RWPE2 (cell line): ENCODE data around the gene RAD51C.

Experiments
- ATAC-seq: fragments of 200-7000 bp; cut with Tn5 transposase; 3 replicates; pipeline ENCODE4 v1.9.1; 2021; ENCODE audit warnings: low read depth
- DNase-seq: peaks from one replicate; pipeline ENCODE4 v3.0.0-alpha.2; 2020; ENCODE audit warnings: low spot score
- H3K27ac ChIP-seq: fragments of 450-650 bp; 2 replicates; pipeline ENCODE4 v1.5.1; 2017; ENCODE audit warnings: mild to moderate bottlenecking; ENCODE audit not compliant: poor library complexity, severe bottlenecking
- H3K27me3 ChIP-seq: fragments of 250-450 bp; sonication (Bioruptor Pico); 2 replicates; pipeline ENCODE4 v1.5.1; 2021; ENCODE audit warnings: mild to moderate bottlenecking, moderate library complexity; ENCODE audit not compliant: insufficient read depth, poor library complexity, severe bottlenecking
- H3K36me3 ChIP-seq: fragments of 250-450 bp; sonication (Bioruptor Pico); 2 replicates; pipeline ENCODE4 v1.5.1; 2020; ENCODE audit warnings: low read depth, mild to moderate bottlenecking, moderate library complexity
- H3K4me1 ChIP-seq: fragments of 250-450 bp; sonication (Bioruptor Pico); 2 replicates; pipeline ENCODE4 v1.5.1; 2021; ENCODE audit warnings: mild to moderate bottlenecking, moderate library complexity; ENCODE audit not compliant: insufficient read depth, poor library complexity, severe bottlenecking
- H3K4me3 ChIP-seq: fragments of 250-450 bp; sonication (Bioruptor Pico); 2 replicates; pipeline ENCODE4 v1.5.1; 2021; ENCODE audit warnings: mild to moderate bottlenecking, moderate library complexity; ENCODE audit not compliant: severe bottlenecking
- H3K9me3 ChIP-seq: fragments of 250-450 bp; sonication (Bioruptor Pico); 2 replicates; pipeline ENCODE4 v1.5.1; 2021; ENCODE audit warnings: mild to moderate bottlenecking, moderate library complexity; ENCODE audit not compliant: severe bottlenecking
- TF ChIP-seq, protein P1 (sequence below): fragments of 450-650 bp; IDR thresholded peaks from one replicate; pipeline ENCODE4 v1.5.1; 2017; ENCODE audit warnings: mild to moderate bottlenecking, moderate library complexity; ENCODE audit not compliant: poor library complexity, severe bottlenecking

Gene RAD51C

GRCh38 chr17:58693751-58694150, 1.3 kb downstream of the RAD51C start:
- Histone ChIP-seq H3K27ac (peak overlapping the region; percentile 69), H3K27me3 (no peaks in the 10 kb centered on the region), H3K36me3 (peaks cover 20% of the 10 kb centered on the region), H3K4me1 (peaks cover 12% of the 10 kb centered on the region), H3K9me3 (no peaks in the 10 kb centered on the region), H3K4me3 (peak overlapping the region; percentile 57)
- DNase-seq (no peak), ATAC-seq (no peak)
- TF ChIP-seq, protein P1, sequence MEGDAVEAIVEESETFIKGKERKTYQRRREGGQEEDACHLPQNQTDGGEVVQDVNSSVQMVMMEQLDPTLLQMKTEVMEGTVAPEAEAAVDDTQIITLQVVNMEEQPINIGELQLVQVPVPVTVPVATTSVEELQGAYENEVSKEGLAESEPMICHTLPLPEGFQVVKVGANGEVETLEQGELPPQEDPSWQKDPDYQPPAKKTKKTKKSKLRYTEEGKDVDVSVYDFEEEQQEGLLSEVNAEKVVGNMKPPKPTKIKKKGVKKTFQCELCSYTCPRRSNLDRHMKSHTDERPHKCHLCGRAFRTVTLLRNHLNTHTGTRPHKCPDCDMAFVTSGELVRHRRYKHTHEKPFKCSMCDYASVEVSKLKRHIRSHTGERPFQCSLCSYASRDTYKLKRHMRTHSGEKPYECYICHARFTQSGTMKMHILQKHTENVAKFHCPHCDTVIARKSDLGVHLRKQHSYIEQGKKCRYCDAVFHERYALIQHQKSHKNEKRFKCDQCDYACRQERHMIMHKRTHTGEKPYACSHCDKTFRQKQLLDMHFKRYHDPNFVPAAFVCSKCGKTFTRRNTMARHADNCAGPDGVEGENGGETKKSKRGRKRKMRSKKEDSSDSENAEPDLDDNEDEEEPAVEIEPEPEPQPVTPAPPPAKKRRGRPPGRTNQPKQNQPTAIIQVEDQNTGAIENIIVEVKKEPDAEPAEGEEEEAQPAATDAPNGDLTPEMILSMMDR: no peak

GRCh38 chr17:58694302-58694701, 1.9 kb downstream of the RAD51C start:
- TF ChIP-seq, protein P1: no peak
- ATAC-seq: no peak
- H3K27ac ChIP-seq: no peak overlapping the region
- no peaks in the 10 kb centered on the region for H3K9me3 ChIP-seq
- peaks cover 26% of the 10 kb centered on the region for H3K36me3 ChIP-seq
- H3K27me3 ChIP-seq: no peaks in the 10 kb centered on the region
- H3K4me1 ChIP-seq: peaks cover 12% of the 10 kb centered on the region
- DNase-seq: no peak
- no peak overlapping the region for H3K4me3 ChIP-seq

GRCh38 chr17:58694826-58695225, 2.4 kb downstream of the RAD51C start:
- Histone ChIP-seq H3K4me3 (no peak overlapping the region), H3K27me3 (no peaks in the 10 kb centered on the region), H3K4me1 (peaks cover 12% of the 10 kb centered on the region), H3K9me3 (no peaks in the 10 kb centered on the region), H3K27ac (no peak overlapping the region), H3K36me3 (peaks cover 31% of the 10 kb centered on the region)
- no peak for DNase-seq
- TF ChIP-seq, protein P1: no peak
- ATAC-seq: no peak

DNA sequence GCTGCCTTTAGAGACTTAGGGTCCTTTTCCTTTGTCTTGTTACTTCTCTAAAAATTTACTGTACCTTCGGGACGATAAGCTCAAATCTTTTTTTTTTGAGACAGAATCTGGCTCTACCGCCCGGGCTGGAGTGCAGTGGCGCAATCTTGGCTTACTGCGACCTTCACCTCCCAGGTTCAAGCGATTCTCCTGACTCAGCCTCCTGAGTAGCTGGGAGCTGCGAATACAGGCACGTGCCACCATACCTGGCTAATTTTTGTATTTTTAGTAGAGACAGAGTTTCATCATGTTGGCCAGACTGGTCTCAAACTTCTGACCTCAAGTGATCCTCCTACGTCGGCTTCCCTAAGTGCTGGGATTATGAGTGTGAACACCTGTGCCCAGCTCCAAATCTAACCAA, 7.4 kb downstream of the RAD51C start:
- ATAC-seq: no peak

DNA sequence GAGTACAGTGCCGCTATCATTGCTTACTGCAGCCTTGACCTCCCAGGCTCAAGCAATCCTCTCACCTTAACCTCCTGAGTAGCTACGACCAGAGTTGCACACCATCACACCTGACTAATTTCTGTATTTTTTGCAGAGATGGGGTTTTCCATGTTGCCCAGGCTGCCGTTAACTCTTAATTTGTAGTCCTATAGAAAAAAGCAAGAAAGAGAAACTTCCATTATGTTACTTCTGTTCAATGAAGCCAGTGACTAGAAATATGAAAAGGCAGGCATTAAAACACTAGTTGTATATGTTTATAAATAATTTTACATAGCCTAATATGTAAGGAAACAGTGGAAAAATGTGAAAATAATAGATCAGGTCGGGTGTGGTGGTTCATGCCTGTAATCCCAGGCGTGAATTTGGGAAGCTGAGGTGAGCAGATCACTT, 9.7 kb downstream of the RAD51C start:
- peaks cover 53% of the 10 kb centered on the region for H3K36me3 ChIP-seq
- H3K9me3 ChIP-seq: no peaks in the 10 kb centered on the region
- H3K4me1 ChIP-seq: peaks cover 14% of the 10 kb centered on the region
- ATAC-seq (no peak), DNase-seq (no peak)
- H3K4me3 ChIP-seq: no peak overlapping the region
- TF ChIP-seq, protein P1: no peak
- no peak overlapping the region for H3K27ac ChIP-seq
- no peaks in the 10 kb centered on the region for H3K27me3 ChIP-seq

More for the DNA sequence above, 7.4 kb downstream of the RAD51C start:
- no peak overlapping the region for H3K4me3 ChIP-seq
- peaks cover 58% of the 10 kb centered on the region for H3K36me3 ChIP-seq
- no peak for DNase-seq
- H3K27me3 ChIP-seq: no peaks in the 10 kb centered on the region
- H3K4me1 ChIP-seq: peaks cover 14% of the 10 kb centered on the region
- TF ChIP-seq, protein P1: no peak
- H3K27ac ChIP-seq: no peak overlapping the region
- no peaks in the 10 kb centered on the region for H3K9me3 ChIP-seq
